ENCODE measurements around the gene RNF149.

GRCh38 chr2:101300164-101300563 lies 8.3 kb downstream of the RNF149 start:
- no peak for TF ChIP-seq POLR2AphosphoS5 (IDR thresholded peaks at IDR 0.05; ENCODE audit: low read depth, low read length)
- no peak for TF ChIP-seq TAF1 (IDR thresholded peaks at IDR 0.05; ENCODE audit: borderline replicate concordance, low read depth, low read length)
- TF ChIP-seq POLR2A (IDR thresholded peaks at IDR 0.05; ENCODE audit: low read depth, low read length): no peak

Measured in GM12892 (cell line).